Hepatocyte (in vitro differentiated cells): ENCODE results near the gene RPP14. TPM values are rescaled to one million over a fixed set of nuclear protein-coding genes. Genes with fewer than 3 reads are reported as not detected.

Experiments
- DNase-seq: peaks from one replicate; pipeline ENCODE4 v3.0.0-alpha.2; 2016; ENCODE audit warnings: low spot score
- H2AFZ ChIP-seq: fragments of 200-600 bp; sonication (generic); 2 replicates; pipeline ENCODE4 v1.6.0; 2016; ENCODE audit warnings: antibody characterized with exemption, mild to moderate bottlenecking
- H3K27ac ChIP-seq: fragments of 200-600 bp; sonication (generic); 2 replicates; pipeline ENCODE4 v1.5.1; 2016; ENCODE audit warnings: mild to moderate bottlenecking
- H3K27me3 ChIP-seq: fragments of 200-600 bp; sonication (generic); 2 replicates; pipeline ENCODE4 v1.6.1; 2016
- H3K36me3 ChIP-seq: fragments of 200-600 bp; sonication (generic); replicated peaks from 2 replicates; pipeline ENCODE4 v1.5.1; 2016; ENCODE audit warnings: low read depth; ENCODE audit not compliant: insufficient read depth
- H3K4me1 ChIP-seq: fragments of 200-600 bp; sonication (generic); 2 replicates; pipeline ENCODE4 v1.5.1; 2016; ENCODE audit warnings: mild to moderate bottlenecking, moderate library complexity; ENCODE audit not compliant: insufficient read depth
- H3K4me2 ChIP-seq: fragments of 200-600 bp; sonication (generic); 2 replicates; pipeline ENCODE4 v1.6.0; 2016
- H3K4me3 ChIP-seq: fragments of 200-600 bp; sonication (generic); 2 replicates; pipeline ENCODE4 v1.5.1; 2016; ENCODE audit warnings: mild to moderate bottlenecking
- H3K79me2 ChIP-seq: fragments of 200-600 bp; sonication (generic); 2 replicates; pipeline ENCODE4 v1.6.0; 2017; ENCODE audit warnings: mild to moderate bottlenecking
- H3K9me2 ChIP-seq: fragments of 200-600 bp; sonication (generic); replicated peaks from 2 replicates; pipeline ENCODE4 v1.6.0; 2017; ENCODE audit warnings: mild to moderate bottlenecking; ENCODE audit not compliant: insufficient read depth
- H3K9me3 ChIP-seq: fragments of 200-600 bp; sonication (generic); 2 replicates; pipeline ENCODE4 v1.5.1; 2016; ENCODE audit warnings: low read depth, mild to moderate bottlenecking
- H4K20me1 ChIP-seq: fragments of 200-600 bp; sonication (generic); 2 replicates; pipeline ENCODE4 v1.6.0; 2016; ENCODE audit warnings: mild to moderate bottlenecking; ENCODE audit not compliant: insufficient read depth, poor library complexity, severe bottlenecking
- EZH2 ChIP-seq: fragments of 200-600 bp; sonication (generic); IDR thresholded peaks from 2 replicates; pipeline ENCODE4 v1.6.1; 2016; ENCODE audit warnings: antibody characterized with exemption, mild to moderate bottlenecking, borderline replicate concordance
- EZH2phosphoT487 ChIP-seq: fragments of 200-600 bp; sonication (generic); IDR thresholded peaks from one replicate; pipeline ENCODE4 v1.6.1; 2018; ENCODE audit warnings: antibody characterized with exemption, mild to moderate bottlenecking, low read depth, moderate library complexity; ENCODE audit not compliant: unreplicated experiment, severe bottlenecking
- WGBS: methylation state at CpG from one replicate; pipeline ENCODE4 v1.1.6; 2016; ENCODE audit warnings: low lambda C conversion rate; ENCODE audit errors: missing lambda C conversion rate; 5-methylcytosine and 5-hydroxymethylcytosine counted together
- polyA plus RNA-seq: library from polyadenylated mRNA; unstranded; fragments of >200 nt; fragmentation: Nextera tagmentation; extraction: Ambion mirVana; gene quantifications from 2 replicates; pipeline ENCODE4 v1.2.1, GENCODE V29; 2016
- total RNA-seq: library from RNA; depleted of rRNA; stranded (reverse); fragments of >200 nt; gene quantifications from 2 replicates; pipeline ENCODE4 v1.2.3, GENCODE V29; 2014
- TF ChIP-seq, protein P1 (sequence below): fragments of 200-600 bp; sonication (generic); IDR thresholded peaks from 2 replicates; pipeline ENCODE4 v1.5.1; 2016; ENCODE audit warnings: antibody characterized with exemption, mild to moderate bottlenecking; ENCODE audit not compliant: poor library complexity

The RPP14 gene
- total and polyA plus RNA-seq, 2 experiments from 2014 or later = 14.0 to 18.5 TPM

DNA sequence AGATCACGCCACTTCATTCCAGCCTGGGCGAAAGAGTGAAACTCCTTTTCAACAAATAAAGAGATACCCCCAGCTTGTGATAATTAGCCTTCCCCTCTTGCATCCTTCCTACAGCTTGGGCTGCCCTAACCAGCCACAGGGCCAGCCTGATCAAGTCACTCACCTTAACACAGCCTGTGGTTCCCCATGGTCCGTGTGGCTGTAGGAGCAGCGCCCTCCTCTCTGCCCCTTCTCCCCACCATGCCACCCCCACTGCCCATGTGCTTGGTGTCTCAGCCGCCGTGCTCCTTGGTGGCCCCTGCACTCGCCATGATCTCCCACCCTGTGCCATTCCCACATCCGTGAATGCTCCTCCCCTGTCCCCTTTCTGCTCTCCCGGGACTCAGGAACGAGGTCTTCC is 13.2 kb upstream of the RPP14 start:
- no peak for DNase-seq
- H3K9me3 ChIP-seq = no peaks in the 10 kb centered on the region
- TF ChIP-seq, protein P1, sequence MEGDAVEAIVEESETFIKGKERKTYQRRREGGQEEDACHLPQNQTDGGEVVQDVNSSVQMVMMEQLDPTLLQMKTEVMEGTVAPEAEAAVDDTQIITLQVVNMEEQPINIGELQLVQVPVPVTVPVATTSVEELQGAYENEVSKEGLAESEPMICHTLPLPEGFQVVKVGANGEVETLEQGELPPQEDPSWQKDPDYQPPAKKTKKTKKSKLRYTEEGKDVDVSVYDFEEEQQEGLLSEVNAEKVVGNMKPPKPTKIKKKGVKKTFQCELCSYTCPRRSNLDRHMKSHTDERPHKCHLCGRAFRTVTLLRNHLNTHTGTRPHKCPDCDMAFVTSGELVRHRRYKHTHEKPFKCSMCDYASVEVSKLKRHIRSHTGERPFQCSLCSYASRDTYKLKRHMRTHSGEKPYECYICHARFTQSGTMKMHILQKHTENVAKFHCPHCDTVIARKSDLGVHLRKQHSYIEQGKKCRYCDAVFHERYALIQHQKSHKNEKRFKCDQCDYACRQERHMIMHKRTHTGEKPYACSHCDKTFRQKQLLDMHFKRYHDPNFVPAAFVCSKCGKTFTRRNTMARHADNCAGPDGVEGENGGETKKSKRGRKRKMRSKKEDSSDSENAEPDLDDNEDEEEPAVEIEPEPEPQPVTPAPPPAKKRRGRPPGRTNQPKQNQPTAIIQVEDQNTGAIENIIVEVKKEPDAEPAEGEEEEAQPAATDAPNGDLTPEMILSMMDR = no peak
- no peak for TF ChIP-seq EZH2
- no peak for TF ChIP-seq EZH2phosphoT487
- no peak overlapping the region for H3K27ac ChIP-seq
- H2AFZ ChIP-seq = no peak overlapping the region
- no peaks in the 10 kb centered on the region for H3K4me1 ChIP-seq
- H3K27me3 ChIP-seq = no peaks in the 10 kb centered on the region
- H3K79me2 ChIP-seq = no peaks in the 10 kb centered on the region
- H3K4me2 ChIP-seq = no peak overlapping the region
- WGBS = 90% methylated on average over 10 of the region's 10 CpGs
- no peaks in the 10 kb centered on the region for H4K20me1 ChIP-seq
- no peaks in the 10 kb centered on the region for H3K9me2 ChIP-seq
- no peaks in the 10 kb centered on the region for H3K36me3 ChIP-seq
- no peak overlapping the region for H3K4me3 ChIP-seq

DNA sequence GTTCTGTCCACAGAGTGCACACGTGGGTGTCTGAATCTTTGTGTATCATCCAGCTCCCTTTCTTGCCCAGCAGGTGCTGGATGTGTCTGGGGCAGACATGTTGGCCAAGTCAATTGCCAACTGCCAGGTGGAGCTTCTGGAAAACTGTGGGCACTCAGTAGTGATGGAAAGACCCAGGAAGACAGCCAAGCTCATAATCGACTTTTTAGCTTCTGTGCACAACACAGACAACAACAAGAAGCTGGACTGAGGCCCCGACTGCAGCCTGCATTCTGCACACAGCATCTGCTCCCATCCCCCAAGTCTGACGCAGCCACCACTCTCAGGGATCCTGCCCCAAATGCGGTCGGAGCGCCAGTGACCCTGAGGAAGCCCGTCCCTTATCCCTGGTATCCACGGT is 12.5 kb upstream of the RPP14 start:
- no peak overlapping the region for H3K27ac ChIP-seq
- no peak for DNase-seq
- H3K4me1 ChIP-seq = no peaks in the 10 kb centered on the region
- H3K4me2 ChIP-seq = no peak overlapping the region
- no peaks in the 10 kb centered on the region for H4K20me1 ChIP-seq
- no peaks in the 10 kb centered on the region for H3K79me2 ChIP-seq
- H3K9me3 ChIP-seq = no peaks in the 10 kb centered on the region
- WGBS = 85% methylated on average over 9 of the region's 9 CpGs
- TF ChIP-seq, protein P1 = no peak
- TF ChIP-seq EZH2 = no peak
- H3K27me3 ChIP-seq = no peaks in the 10 kb centered on the region
- H3K4me3 ChIP-seq = no peak overlapping the region
- H3K36me3 ChIP-seq = no peaks in the 10 kb centered on the region
- no peak overlapping the region for H2AFZ ChIP-seq
- no peaks in the 10 kb centered on the region for H3K9me2 ChIP-seq

DNA sequence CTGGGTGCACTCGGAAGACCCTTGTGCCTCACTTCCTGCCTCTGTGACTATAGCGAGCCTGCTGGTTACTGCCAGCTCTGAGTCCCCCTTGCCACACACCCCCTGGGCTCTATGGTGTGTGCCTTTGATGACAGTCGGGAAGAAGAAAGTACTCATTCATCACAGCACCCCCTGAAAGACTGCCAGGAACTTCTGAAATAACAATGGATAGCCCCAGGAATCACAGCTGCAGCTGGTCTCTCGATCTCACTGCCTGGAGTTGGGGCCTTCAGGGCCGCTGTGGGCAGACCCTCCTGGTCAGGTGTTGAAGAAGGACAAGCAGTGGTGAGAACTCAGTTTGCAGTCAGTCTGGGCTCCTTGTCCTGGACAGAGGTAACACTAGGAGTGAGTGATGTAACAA is 9.8 kb upstream of the RPP14 start:
- WGBS = 82% methylated on average over 5 of the region's 5 CpGs
- H4K20me1 ChIP-seq = no peaks in the 10 kb centered on the region
- no peak overlapping the region for H3K4me3 ChIP-seq
- TF ChIP-seq EZH2 (no peak), EZH2phosphoT487 (no peak)
- TF ChIP-seq, protein P1 = no peak
- H3K4me1 ChIP-seq = no peaks in the 10 kb centered on the region
- H3K27me3 ChIP-seq = no peaks in the 10 kb centered on the region
- H2AFZ ChIP-seq = no peak overlapping the region
- H3K4me2 ChIP-seq = no peak overlapping the region
- H3K9me3 ChIP-seq = no peaks in the 10 kb centered on the region
- DNase-seq = no peak
- no peaks in the 10 kb centered on the region for H3K36me3 ChIP-seq
- no peaks in the 10 kb centered on the region for H3K9me2 ChIP-seq
- H3K27ac ChIP-seq = no peak overlapping the region
- H3K79me2 ChIP-seq = no peaks in the 10 kb centered on the region

DNA sequence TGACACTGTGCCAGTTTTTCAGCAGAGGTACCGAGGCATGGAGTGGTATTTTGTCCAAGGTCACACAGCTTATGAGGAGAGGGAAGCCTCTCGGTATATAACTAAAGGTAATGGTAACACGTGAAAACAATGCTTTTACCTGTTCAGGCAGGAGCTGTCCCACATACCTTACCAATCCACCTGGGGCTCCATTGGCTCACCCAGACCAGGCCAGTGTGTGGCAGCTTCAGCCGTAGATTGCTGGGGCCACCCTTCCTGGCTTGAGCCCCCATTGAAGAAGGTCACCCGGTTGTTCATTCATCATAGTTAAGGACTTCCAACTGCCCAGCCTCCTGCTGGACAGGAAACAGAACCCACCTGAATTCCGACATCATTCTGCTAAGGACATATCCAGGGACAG is 9.2 kb upstream of the RPP14 start:
- no peaks in the 10 kb centered on the region for H3K4me1 ChIP-seq
- no peaks in the 10 kb centered on the region for H3K9me3 ChIP-seq
- no peak overlapping the region for H2AFZ ChIP-seq
- H3K27me3 ChIP-seq = no peaks in the 10 kb centered on the region
- TF ChIP-seq, protein P1 = no peak
- TF ChIP-seq EZH2phosphoT487 = no peak
- no peak for TF ChIP-seq EZH2
- no peaks in the 10 kb centered on the region for H3K79me2 ChIP-seq
- no peaks in the 10 kb centered on the region for H3K9me2 ChIP-seq
- WGBS = 83% methylated on average over 6 of the region's 6 CpGs
- DNase-seq = no peak
- no peak overlapping the region for H3K27ac ChIP-seq
- H3K4me2 ChIP-seq = no peak overlapping the region
- H3K4me3 ChIP-seq = no peak overlapping the region
- no peaks in the 10 kb centered on the region for H3K36me3 ChIP-seq
- H4K20me1 ChIP-seq = no peaks in the 10 kb centered on the region
